ENCODE measurements around the gene VIPR1.

VIPR1 gene

GRCh38 chr3:42509111-42509510, 6.7 kb downstream of the VIPR1 start:
- in situ Hi-C loops (cut with MboI; ENCODE audit: low sequenced_read_pairs), result no loop called here

GRCh38 chr3:42510325-42510724, 7.9 kb downstream of the VIPR1 start:
- in situ Hi-C loops (cut with MboI; ENCODE audit: low sequenced_read_pairs), result no loop called here

GRCh38 chr3:42511201-42511600, 8.8 kb downstream of the VIPR1 start:
- in situ Hi-C loops (cut with MboI; ENCODE audit: low sequenced_read_pairs), result no loop called here

- in situ Hi-C loops (cut with MboI; ENCODE audit: low sequenced_read_pairs), result no loop called here
These were observed 9.3 kb downstream of the VIPR1 start for GRCh38 chr3:42511736-42512135.

GRCh38 chr3:42513121-42513520, 10.7 kb downstream of the VIPR1 start:
- in situ Hi-C loops (cut with MboI; ENCODE audit: low sequenced_read_pairs), result no loop called here

GRCh38 chr3:42513521-42513920, 11.1 kb downstream of the VIPR1 start:
- in situ Hi-C loops (cut with MboI; ENCODE audit: low sequenced_read_pairs), result no loop called here

GRCh38 chr3:42514876-42515275, 12.4 kb downstream of the VIPR1 start:
- in situ Hi-C loops (cut with MboI; ENCODE audit: low sequenced_read_pairs), result no loop called here

GRCh38 chr3:42515391-42515916, 13.0 kb downstream of the VIPR1 start:
- in situ Hi-C loops (cut with MboI; ENCODE audit: low sequenced_read_pairs), result no loop called here

GRCh38 chr3:42515976-42516375, 13.5 kb downstream of the VIPR1 start:
- in situ Hi-C loops (cut with MboI; ENCODE audit: low sequenced_read_pairs), result no loop called here

- in situ Hi-C loops (cut with MboI; ENCODE audit: low sequenced_read_pairs), result no loop called here
These were observed 14.0 kb downstream of the VIPR1 start for GRCh38 chr3:42516443-42516842.

- in situ Hi-C loops (cut with MboI; ENCODE audit: low sequenced_read_pairs), result no loop called here
These were observed 14.7 kb downstream of the VIPR1 start for GRCh38 chr3:42517117-42517516.

GRCh38 chr3:42518800-42519567, 16.5 kb downstream of the VIPR1 start:
- in situ Hi-C loops (cut with MboI; ENCODE audit: low sequenced_read_pairs), result no loop called here

- in situ Hi-C loops (cut with MboI; ENCODE audit: low sequenced_read_pairs), result no loop called here
These were observed 17.1 kb downstream of the VIPR1 start for GRCh38 chr3:42519568-42519962.

- in situ Hi-C loops (cut with MboI; ENCODE audit: low sequenced_read_pairs), result no loop called here
These were observed 17.9 kb downstream of the VIPR1 start for GRCh38 chr3:42520336-42520735.

- in situ Hi-C loops (cut with MboI; ENCODE audit: low sequenced_read_pairs), result no loop called here
These were observed 18.5 kb downstream of the VIPR1 start for GRCh38 chr3:42520906-42521305.

GRCh38 chr3:42524751-42525150, 22.3 kb downstream of the VIPR1 start:
- in situ Hi-C loops (cut with MboI; ENCODE audit: low sequenced_read_pairs), result loop anchor here (25.0 kb wide), 1 partner anchor 287 kb away; no protein-coding TSS in a partner anchor

- in situ Hi-C loops (cut with MboI; ENCODE audit: low sequenced_read_pairs), result loop anchor here (25.0 kb wide), 1 partner anchor 288 kb away; no protein-coding TSS in a partner anchor
These were observed 22.8 kb downstream of the VIPR1 start for GRCh38 chr3:42525212-42525611.

- in situ Hi-C loops (cut with MboI; ENCODE audit: low sequenced_read_pairs), result loop anchor here (25.0 kb wide), 1 partner anchor 289 kb away; no protein-coding TSS in a partner anchor
These were observed 23.4 kb downstream of the VIPR1 start for GRCh38 chr3:42525736-42526345.

GRCh38 chr3:42526616-42527367, 24.3 kb downstream of the VIPR1 start:
- in situ Hi-C loops (cut with MboI; ENCODE audit: low sequenced_read_pairs), result loop anchor here (25.0 kb wide), 1 partner anchor 289 kb away; no protein-coding TSS in a partner anchor

- in situ Hi-C loops (cut with MboI; ENCODE audit: low sequenced_read_pairs), result loop anchor here (25.0 kb wide), 1 partner anchor 290 kb away; no protein-coding TSS in a partner anchor
These were observed 25.0 kb downstream of the VIPR1 start for GRCh38 chr3:42527368-42527917.

GRCh38 chr3:42529468-42529867, 27.0 kb downstream of the VIPR1 start:
- in situ Hi-C loops (cut with MboI; ENCODE audit: low sequenced_read_pairs), result loop anchor here (25.0 kb wide), 1 partner anchor 292 kb away; no protein-coding TSS in a partner anchor

Data from HL-60/S4 (cell line).